ENCODE data around the gene CCNK. TPM values are rescaled to one million over a fixed set of nuclear protein-coding genes. Genes with fewer than 3 reads are reported as not detected.

The CCNK gene
- total RNA-seq, 1 experiment from 2014 or later, result 104 TPM

DNA sequence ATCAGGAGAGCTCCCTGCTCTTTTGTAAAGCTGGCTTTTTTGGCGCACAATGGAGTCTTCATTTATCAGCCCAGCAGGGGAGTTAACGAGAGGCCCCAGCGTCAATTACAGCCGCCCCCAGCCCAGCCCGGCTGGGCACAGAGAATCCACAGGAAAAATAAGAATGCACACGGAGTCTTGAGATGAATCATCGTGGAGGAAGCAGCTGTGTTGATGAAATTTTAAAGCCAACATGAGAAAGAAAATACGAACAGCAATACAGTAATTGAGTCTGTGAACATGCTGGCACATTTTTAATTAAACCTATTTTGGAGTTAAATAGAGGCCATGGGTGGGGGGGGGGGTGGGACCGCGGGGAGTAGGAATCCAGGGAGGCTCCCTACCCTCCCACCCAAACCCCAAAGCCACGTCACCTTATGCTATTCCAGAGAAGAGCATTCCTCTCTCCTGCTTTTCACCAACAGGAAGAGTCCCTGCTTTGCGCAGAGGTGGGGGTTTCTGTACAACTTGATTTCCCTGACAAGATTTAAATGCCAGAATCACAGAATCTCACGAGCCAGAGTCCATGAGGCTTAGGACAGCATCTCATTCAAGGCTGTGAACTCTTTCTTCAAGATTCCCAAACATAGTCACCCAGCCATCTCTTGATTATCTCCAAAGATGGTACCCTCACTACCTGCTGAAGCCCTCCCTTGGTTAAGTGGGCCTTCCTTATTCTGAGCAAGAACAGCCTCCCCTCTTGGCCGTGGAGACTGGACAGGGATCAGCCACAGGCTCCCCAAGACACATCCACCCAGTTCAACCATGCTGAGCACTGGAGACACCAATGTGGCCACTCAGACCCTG is 50.3 kb downstream of the CCNK start:
- POLR2A ChIA-PET, result no interaction called here
- TF ChIP-seq, protein P1, sequence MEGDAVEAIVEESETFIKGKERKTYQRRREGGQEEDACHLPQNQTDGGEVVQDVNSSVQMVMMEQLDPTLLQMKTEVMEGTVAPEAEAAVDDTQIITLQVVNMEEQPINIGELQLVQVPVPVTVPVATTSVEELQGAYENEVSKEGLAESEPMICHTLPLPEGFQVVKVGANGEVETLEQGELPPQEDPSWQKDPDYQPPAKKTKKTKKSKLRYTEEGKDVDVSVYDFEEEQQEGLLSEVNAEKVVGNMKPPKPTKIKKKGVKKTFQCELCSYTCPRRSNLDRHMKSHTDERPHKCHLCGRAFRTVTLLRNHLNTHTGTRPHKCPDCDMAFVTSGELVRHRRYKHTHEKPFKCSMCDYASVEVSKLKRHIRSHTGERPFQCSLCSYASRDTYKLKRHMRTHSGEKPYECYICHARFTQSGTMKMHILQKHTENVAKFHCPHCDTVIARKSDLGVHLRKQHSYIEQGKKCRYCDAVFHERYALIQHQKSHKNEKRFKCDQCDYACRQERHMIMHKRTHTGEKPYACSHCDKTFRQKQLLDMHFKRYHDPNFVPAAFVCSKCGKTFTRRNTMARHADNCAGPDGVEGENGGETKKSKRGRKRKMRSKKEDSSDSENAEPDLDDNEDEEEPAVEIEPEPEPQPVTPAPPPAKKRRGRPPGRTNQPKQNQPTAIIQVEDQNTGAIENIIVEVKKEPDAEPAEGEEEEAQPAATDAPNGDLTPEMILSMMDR (IDR thresholded peaks at IDR 0.05; ENCODE audit: insufficient read depth in 1 of 2, low read depth in 1 of 2, low read length in 1 of 2, severe bottlenecking in 1 of 2, unreplicated experiment in 1 of 2), result no peak
- no peak overlapping the region for H3K4me3 ChIP-seq (ENCODE audit: low read depth, low read length)
- no peaks in the 10 kb centered on the region; the same call in 1 of the 2 replicates for H3K36me3 ChIP-seq (ENCODE audit: control insufficient read depth, insufficient read depth, low read length)
- H3K27me3 ChIP-seq (replicated peaks; ENCODE audit: control insufficient read depth, insufficient read depth, low read length), result no peaks in the 10 kb centered on the region
- H3K36me3 Mint-ChIP-seq (ENCODE audit: insufficient read depth, unreplicated experiment), result peaks cover 20% of the 10 kb centered on the region
- H3K9me3 Mint-ChIP-seq (ENCODE audit: unreplicated experiment), result no peaks in the 10 kb centered on the region
- no peak for DNase-seq
- BruUV-seq (replicated peaks), result no TSS peak
- H3K27me3 Mint-ChIP-seq (ENCODE audit: insufficient read depth, unreplicated experiment), result no peaks in the 10 kb centered on the region
- intact Hi-C loops (cut with micrococcal nuclease; ENCODE audit: unreplicated experiment), result no loop called here
- H3K4me3 Mint-ChIP-seq (ENCODE audit: unreplicated experiment), result no peak overlapping the region
- H3K27ac Mint-ChIP-seq (ENCODE audit: unreplicated experiment), result no peak overlapping the region
- no peaks in the 10 kb centered on the region for H3K4me1 Mint-ChIP-seq (ENCODE audit: low read depth, unreplicated experiment)
- no peaks in the 10 kb centered on the region for H3K4me1 ChIP-seq
- CTCF ChIA-PET, result no interaction called here
- no peaks in the 10 kb centered on the region for H3K9me3 ChIP-seq

DNA sequence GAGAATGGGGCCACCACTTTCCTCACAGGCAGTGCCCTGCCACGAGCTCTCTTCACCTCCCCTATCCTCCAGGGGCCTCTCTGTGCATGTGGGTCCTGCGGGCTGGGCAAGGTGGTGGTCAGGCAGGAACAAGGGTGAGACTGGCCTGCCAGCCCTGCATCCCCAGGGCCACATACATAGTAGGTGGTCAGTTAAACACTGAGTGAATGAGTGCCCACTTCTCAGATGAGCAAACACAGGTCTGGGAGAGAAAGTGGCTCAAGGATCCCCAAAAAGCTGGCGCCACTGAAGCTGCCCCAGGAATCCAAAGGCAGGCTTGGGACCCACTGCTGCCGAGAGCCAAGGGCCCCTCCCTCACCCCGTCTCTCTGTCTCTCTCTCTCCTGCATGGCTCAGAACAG is 51.1 kb downstream of the CCNK start:
- BruUV-seq (replicated peaks), result no TSS peak
- POLR2A ChIA-PET, result no interaction called here
- no peak for DNase-seq
- no peaks in the 10 kb centered on the region for H3K9me3 Mint-ChIP-seq (ENCODE audit: unreplicated experiment)
- H3K4me3 ChIP-seq (ENCODE audit: low read depth, low read length), result no peak overlapping the region
- H3K27me3 Mint-ChIP-seq (ENCODE audit: insufficient read depth, unreplicated experiment), result no peaks in the 10 kb centered on the region
- H3K36me3 Mint-ChIP-seq (ENCODE audit: insufficient read depth, unreplicated experiment), result peaks cover 15% of the 10 kb centered on the region
- TF ChIP-seq, protein P1 (IDR thresholded peaks at IDR 0.05; ENCODE audit: insufficient read depth in 1 of 2, low read depth in 1 of 2, low read length in 1 of 2, severe bottlenecking in 1 of 2, unreplicated experiment in 1 of 2), result no peak
- H3K36me3 ChIP-seq (ENCODE audit: control insufficient read depth, insufficient read depth, low read length), result no peaks in the 10 kb centered on the region; the same call in 1 of the 2 replicates
- H3K4me1 Mint-ChIP-seq (ENCODE audit: low read depth, unreplicated experiment), result no peaks in the 10 kb centered on the region
- no peak overlapping the region for H3K4me3 Mint-ChIP-seq (ENCODE audit: unreplicated experiment)
- H3K4me1 ChIP-seq, result peaks cover 7% of the 10 kb centered on the region
- H3K27ac Mint-ChIP-seq (ENCODE audit: unreplicated experiment), result no peak overlapping the region
- H3K27me3 ChIP-seq (replicated peaks; ENCODE audit: control insufficient read depth, insufficient read depth, low read length), result no peaks in the 10 kb centered on the region
- H3K9me3 ChIP-seq, result no peaks in the 10 kb centered on the region
- CTCF ChIA-PET, result no interaction called here
- intact Hi-C loops (cut with micrococcal nuclease; ENCODE audit: unreplicated experiment), result no loop called here

DNA sequence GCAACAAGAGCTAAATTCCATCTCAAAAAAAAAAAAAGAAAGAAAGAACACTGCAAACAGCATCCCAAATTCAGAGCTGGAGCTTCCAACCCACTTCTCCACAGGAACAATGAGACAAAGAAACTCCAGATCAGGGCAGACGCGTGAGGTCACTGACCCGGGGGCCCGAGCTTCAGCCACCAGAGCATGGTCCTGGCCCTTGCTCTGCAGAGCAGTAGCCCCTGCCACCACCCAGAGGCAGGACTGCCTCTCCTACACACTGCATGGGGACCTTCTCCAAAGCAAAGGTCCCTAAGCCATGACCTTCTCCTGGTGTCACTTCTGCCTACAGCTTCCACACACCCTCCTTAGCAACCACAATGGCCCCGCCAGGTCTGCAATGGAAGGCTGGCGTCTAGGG is 53.1 kb downstream of the CCNK start:
- TF ChIP-seq, protein P1 (IDR thresholded peaks at IDR 0.05; ENCODE audit: insufficient read depth in 1 of 2, low read depth in 1 of 2, low read length in 1 of 2, severe bottlenecking in 1 of 2, unreplicated experiment in 1 of 2), result no peak
- peaks cover 22% of the 10 kb centered on the region for H3K4me1 ChIP-seq
- ChIA-PET POLR2A (no interaction called here), CTCF (no interaction called here)
- H3K27ac Mint-ChIP-seq (ENCODE audit: unreplicated experiment), result no peak overlapping the region
- H3K9me3 Mint-ChIP-seq (ENCODE audit: unreplicated experiment), result no peaks in the 10 kb centered on the region
- H3K27me3 Mint-ChIP-seq (ENCODE audit: insufficient read depth, unreplicated experiment), result no peaks in the 10 kb centered on the region
- H3K4me3 ChIP-seq (ENCODE audit: low read depth, low read length), result no peak overlapping the region
- no peaks in the 10 kb centered on the region for H3K9me3 ChIP-seq
- H3K27me3 ChIP-seq (replicated peaks; ENCODE audit: control insufficient read depth, insufficient read depth, low read length), result no peaks in the 10 kb centered on the region
- peaks cover 8% of the 10 kb centered on the region for H3K36me3 Mint-ChIP-seq (ENCODE audit: insufficient read depth, unreplicated experiment)
- H3K4me3 Mint-ChIP-seq (ENCODE audit: unreplicated experiment), result no peak overlapping the region
- no peaks in the 10 kb centered on the region for H3K4me1 Mint-ChIP-seq (ENCODE audit: low read depth, unreplicated experiment)
- no TSS peak for BruUV-seq (replicated peaks)
- no peak for DNase-seq
- H3K36me3 ChIP-seq (ENCODE audit: control insufficient read depth, insufficient read depth, low read length), result no peaks in the 10 kb centered on the region; the same call in 1 of the 2 replicates
- intact Hi-C loops (cut with micrococcal nuclease; ENCODE audit: unreplicated experiment), result no loop called here

Measured in Caco-2 (cell line).